Stimulated activated CD8-positive, alpha-beta memory T cell treated with anti-CD3 and anti-CD28 coated beads, Interleukin-4, amount 100 ng/mL, for 1 hour (primary cell): ENCODE measurements around the gene SEMA3E.

Source experiments
- DNase-seq, 2 donors: peaks; one replicate each; pipeline ENCODE4 v3.0.0-alpha.2; 2020; ENCODE audit warnings: low read depth in 2 of 2, low spot score in 1 of 2

SEMA3E gene

GRCh38 chr7:83362871-83363550 lies 285.9 kb downstream of the SEMA3E start:
- DNase-seq: no peak

- no peak for DNase-seq
These were observed 289.8 kb downstream of the SEMA3E start for GRCh38 chr7:83359108-83359507.

GRCh38 chr7:83355143-83355542 lies 293.8 kb downstream of the SEMA3E start:
- no peak for DNase-seq

GRCh38 chr7:83347945-83348444 lies 300.9 kb downstream of the SEMA3E start:
- no peak for DNase-seq

- DNase-seq: no peak
These were observed 309.0 kb downstream of the SEMA3E start for GRCh38 chr7:83339907-83340306.

- DNase-seq: no peak
These were observed 310.5 kb downstream of the SEMA3E start for GRCh38 chr7:83338277-83338950.

- DNase-seq: no peak
These were observed 311.9 kb downstream of the SEMA3E start for GRCh38 chr7:83337050-83337449.

GRCh38 chr7:83326223-83326622 lies 322.7 kb downstream of the SEMA3E start:
- DNase-seq: no peak

GRCh38 chr7:83325083-83325482 lies 323.9 kb downstream of the SEMA3E start:
- no peak for DNase-seq

- no peak for DNase-seq
These were observed 324.3 kb downstream of the SEMA3E start for GRCh38 chr7:83324596-83324995.

GRCh38 chr7:83321011-83321410 lies 327.9 kb downstream of the SEMA3E start:
- no peak for DNase-seq

GRCh38 chr7:83313931-83314330 lies 335.0 kb downstream of the SEMA3E start:
- no peak for DNase-seq
